ENCODE results near the gene DDO. TPM values are rescaled to one million over a fixed set of nuclear protein-coding genes. Genes with fewer than 3 reads are reported as not detected.
"Not testable (repeated sequence)": the region's sequence is repeated elsewhere in the genome, so short reads cannot be mapped to it uniquely, and the experiment has no call there.

The DDO gene
- total RNA-seq, 2 donors from 2014 or later: 4.4 to 13.7 TPM

- Histone ChIP-seq H3K27ac (no peak overlapping the region), H3K4me1 (no peaks in the 10 kb centered on the region), H3K9me3 (no peaks in the 10 kb centered on the region), H3K4me3 (no peak overlapping the region), H3K36me3 (no peaks in the 10 kb centered on the region), H3K27me3 (no peaks in the 10 kb centered on the region)
- DNase-seq (ENCODE audit: low spot score): no peak
- TF ChIP-seq CTCF (IDR thresholded peaks at IDR 0.05): no peak
Measured at GRCh38 chr6:110351546-110351945, 63.8 kb downstream of the DDO start.

- not testable (repeated sequence) for H3K9me3 ChIP-seq; H3K36me3 ChIP-seq; H3K4me1 ChIP-seq; H3K27me3 ChIP-seq; H3K4me3 ChIP-seq; DNase-seq (ENCODE audit: low spot score); H3K27ac ChIP-seq
Measured at GRCh38 chr6:110350593-110350992, 64.8 kb downstream of the DDO start.

GRCh38 chr6:110348961-110349690 lies 66.2 kb downstream of the DDO start:
- Histone ChIP-seq H3K36me3 (no peaks in the 10 kb centered on the region), H3K4me1 (no peaks in the 10 kb centered on the region), H3K27me3 (no peaks in the 10 kb centered on the region), H3K27ac (no peak overlapping the region), H3K9me3 (no peaks in the 10 kb centered on the region), H3K4me3 (no peak overlapping the region)
- DNase-seq (ENCODE audit: low spot score): no peak
- no peak for TF ChIP-seq CTCF (IDR thresholded peaks at IDR 0.05)

GRCh38 chr6:110345025-110345424 lies 70.3 kb downstream of the DDO start:
- Histone ChIP-seq H3K9me3 (no peaks in the 10 kb centered on the region), H3K4me3 (no peak overlapping the region), H3K27ac (no peak overlapping the region), H3K4me1 (no peaks in the 10 kb centered on the region), H3K36me3 (no peaks in the 10 kb centered on the region), H3K27me3 (no peaks in the 10 kb centered on the region)
- no peak for TF ChIP-seq CTCF (IDR thresholded peaks at IDR 0.05)
- no peak for DNase-seq (ENCODE audit: low spot score)

GRCh38 chr6:110342759-110343158 lies 72.6 kb downstream of the DDO start:
- no peaks in the 10 kb centered on the region for H3K27me3 ChIP-seq
- no peak for DNase-seq (ENCODE audit: low spot score)
- H3K36me3 ChIP-seq: no peaks in the 10 kb centered on the region
- H3K27ac ChIP-seq: no peak overlapping the region
- no peak for TF ChIP-seq CTCF (IDR thresholded peaks at IDR 0.05)
- H3K9me3 ChIP-seq: no peaks in the 10 kb centered on the region
- no peaks in the 10 kb centered on the region for H3K4me1 ChIP-seq
- H3K4me3 ChIP-seq: no peak overlapping the region

Other genes with a start within 250 kb of the DDO start
- gene WASF1, start 235.9 kb downstream of the DDO start, total RNA-seq: 1 to 10 TPM; 3.5 to 4.8 TPM
- gene CDC40, start 235.1 kb downstream of the DDO start, total RNA-seq: 10 to 100 TPM in 1 of 2 donors, 1 to 10 TPM in 1; 9.9 to 10.1 TPM
- gene METTL24, start 57.2 kb downstream of the DDO start, total RNA-seq: 1 to 10 TPM; 1.2 to 1.5 TPM
- gene SLC22A16, start 61.0 kb upstream of the DDO start, total RNA-seq: not detected